CD4-positive, alpha-beta memory T cell (primary cell): ENCODE results near the gene ZBTB16. TPM values are rescaled to one million over a fixed set of nuclear protein-coding genes. Genes with fewer than 3 reads are reported as not detected.

Experiments
- CTCF ChIA-PET: fragments of 350-600 bp; sonication (Branson Sonifier 250); formaldehyde crosslinking; loops from one replicate; lab custom pipeline; 2021; ENCODE audit warnings: inconsistent platforms; ENCODE audit not compliant: partially characterized antibody; lab: Charles Lee
- POLR2A ChIA-PET: fragments of 350-600 bp; sonication (Branson Sonifier 250); formaldehyde crosslinking; loops from one replicate; lab custom pipeline; 2021; ENCODE audit not compliant: partially characterized antibody; lab: Charles Lee
- DNase-seq, 5 donors: peaks; one replicate each; pipeline versions ENCODE4 v3.0.0 to v3.0.0-alpha.2; 2020 to 2022; ENCODE audit warnings: mixed read lengths in 1 of 5
- H3K27ac ChIP-seq: one replicate; pipeline ENCODE4 v1.7.0; 2013; ENCODE audit warnings: low read depth, low read length
- H3K27me3 ChIP-seq: 2 replicates; pipeline ENCODE4 v1.7.0; 2013; ENCODE audit warnings: mild to moderate bottlenecking, low read length, moderate library complexity; ENCODE audit not compliant: insufficient read depth
- H3K36me3 ChIP-seq: 2 replicates; pipeline ENCODE4 v1.7.0; 2013; ENCODE audit warnings: mild to moderate bottlenecking, low read length, moderate library complexity; ENCODE audit not compliant: insufficient read depth
- H3K4me1 ChIP-seq: 2 replicates; pipeline ENCODE4 v1.7.0; 2013; ENCODE audit warnings: mild to moderate bottlenecking, low read length, moderate library complexity; ENCODE audit not compliant: insufficient read depth
- H3K4me3 ChIP-seq, 2 donors: one replicate each; pipeline ENCODE4 v1.7.0; 2013; ENCODE audit warnings: low read length in 2 of 2, mild to moderate bottlenecking in 1 of 2
- H3K9me3 ChIP-seq, 2 donors: one replicate each; pipeline ENCODE4 v1.7.0; 2013; ENCODE audit warnings: low read length in 2 of 2, control low read depth in 1 of 2; ENCODE audit not compliant: control insufficient read depth in 1 of 2
- H3K27ac Mint-ChIP-seq, 7 donors: one replicate each; pipeline ENCODE4 v1.8.0; 2020 to 2021; ENCODE audit warnings: mixed read lengths in 7 of 7, mild to moderate bottlenecking in 6 of 7, inconsistent platforms in 3 of 7, moderate library complexity in 3 of 7
- H3K27me3 Mint-ChIP-seq, 2 donors: one replicate each; pipeline ENCODE4 v1.8.0; 2020 to 2021; ENCODE audit warnings: mixed read lengths in 2 of 2
- H3K36me3 Mint-ChIP-seq, 2 donors: one replicate each; pipeline ENCODE4 v1.8.0; 2020 to 2021; ENCODE audit warnings: mixed read lengths in 2 of 2, inconsistent platforms in 1 of 2, mild to moderate bottlenecking in 1 of 2
- H3K4me1 Mint-ChIP-seq, 4 donors: one replicate each; pipeline ENCODE4 v1.8.0; 2020 to 2021; ENCODE audit warnings: mixed read lengths in 4 of 4, mild to moderate bottlenecking in 1 of 4
- H3K4me3 Mint-ChIP-seq, 8 donors: one replicate each; pipeline ENCODE4 v1.8.0; 2020 to 2021; ENCODE audit warnings: mixed read lengths in 8 of 8, mild to moderate bottlenecking in 7 of 8, moderate library complexity in 6 of 8, inconsistent platforms in 3 of 8
- H3K9me3 Mint-ChIP-seq, 8 donors: one replicate each; pipeline ENCODE4 v1.8.0; 2020 to 2021; ENCODE audit warnings: mixed read lengths in 8 of 8, mild to moderate bottlenecking in 5 of 8, inconsistent platforms in 3 of 8, moderate library complexity in 1 of 8
- intact Hi-C: fragments of 100-400 bp; cut with micrococcal nuclease; formaldehyde crosslinking; loops from one replicate; pipeline ENCODE4 v1.15.1; 2023
- polyA plus RNA-seq, 2 donors: library from polyadenylated mRNA; unstranded; fragments of 300-500 nt; fragmentation: Illumina TruSeq; gene quantifications; one replicate each; pipeline ENCODE4 v1.2.3, GENCODE V29; 2021
- total RNA-seq, 2 experiments: library from RNA; stranded (reverse); gene quantifications; one replicate each; pipeline ENCODE4 v1.2.3, GENCODE V29; 2021

ZBTB16 gene
- total and polyA plus RNA-seq, 4 experiments from 2014 or later = 5.6 to 28.4 (median 8.6) TPM

GRCh38 chr11:114159802-114160632 lies 100.5 kb downstream of the ZBTB16 start:
- H3K9me3 ChIP-seq = no peaks in the 10 kb centered on the region
- no peaks in the 10 kb centered on the region for H3K27me3 ChIP-seq
- H3K4me1 Mint-ChIP-seq = peaks cover 57 to 89% (median 76%) of the 10 kb centered on the region in 4 donors
- H3K4me1 ChIP-seq = peaks cover 59% of the 10 kb centered on the region
- H3K27me3 Mint-ChIP-seq = no peaks in the 10 kb centered on the region
- ChIA-PET CTCF (interaction anchor here (0.6 to 5.2 kb wide), 16 partner anchors 9 to 167 kb away, joined by 3 to 38 read pairs (median 5); partner anchors contain the start of gene ZBTB16), POLR2A (interaction anchor here (0.5 to 9.3 kb wide), 28 partner anchors 8 to 349 kb away, joined by 3 to 126 read pairs (median 4); partner anchors contain the start of gene ZBTB16)
- peak overlapping the region in 1 of 2 donors; percentile 26 for H3K4me3 ChIP-seq
- H3K9me3 Mint-ChIP-seq = no peaks in the 10 kb centered on the region
- H3K36me3 Mint-ChIP-seq = peaks cover 0 to 3% of the 10 kb centered on the region in 2 donors
- H3K36me3 ChIP-seq = no peaks in the 10 kb centered on the region
- H3K4me3 Mint-ChIP-seq = peak overlapping the region; percentile 53 to 86 (median 82)
- peak; percentile 97 to 98 (median 98) for DNase-seq
- intact Hi-C loops = loop anchor here (1.0 to 10.0 kb wide), 9 partner anchors 23 to 845 kb away; partner anchors contain the start of genes CLDN25, REXO2, TTC12 and ZBTB16
- peak overlapping the region; percentile 33 for H3K27ac ChIP-seq
- H3K27ac Mint-ChIP-seq = peak overlapping the region; percentile 90 to 96 (median 95)

- Histone ChIP-seq H3K4me1 (peaks cover 68% of the 10 kb centered on the region), H3K4me3 (no peak overlapping the region), H3K9me3 (no peaks in the 10 kb centered on the region), H3K36me3 (no peaks in the 10 kb centered on the region), H3K27ac (peak overlapping the region; percentile 33), H3K27me3 (no peaks in the 10 kb centered on the region)
- ChIA-PET CTCF (interaction anchor here (1.2 to 5.2 kb wide), 8 partner anchors 19 to 167 kb away, joined by 3 to 38 read pairs (median 11); no protein-coding TSS in a partner anchor), POLR2A (interaction anchor here (1.0 to 9.3 kb wide), 9 partner anchors 9 to 132 kb away, joined by 3 to 126 read pairs (median 9); no protein-coding TSS in a partner anchor)
- H3K4me3 Mint-ChIP-seq = peak overlapping the region in 6 of 8 donors; percentile 80 to 86 (median 84)
- H3K36me3 Mint-ChIP-seq = peaks cover 0 to 3% of the 10 kb centered on the region in 2 donors
- intact Hi-C loops = loop anchor here (1.0 to 10.0 kb wide), 9 partner anchors 22 to 846 kb away; partner anchors contain the start of genes CLDN25, REXO2, TTC12 and ZBTB16
- peak overlapping the region; percentile 90 to 96 (median 95) for H3K27ac Mint-ChIP-seq
- H3K27me3 Mint-ChIP-seq = no peaks in the 10 kb centered on the region
- H3K9me3 Mint-ChIP-seq = no peaks in the 10 kb centered on the region
- H3K4me1 Mint-ChIP-seq = peaks cover 62 to 95% (median 79%) of the 10 kb centered on the region in 4 donors
- DNase-seq = no peak
Measured at GRCh38 chr11:114160894-114161293, 101.4 kb downstream of the ZBTB16 start.

- Histone ChIP-seq H3K27ac (no peak overlapping the region), H3K9me3 (no peaks in the 10 kb centered on the region), H3K27me3 (no peaks in the 10 kb centered on the region), H3K36me3 (no peaks in the 10 kb centered on the region), H3K4me1 (peaks cover 75% of the 10 kb centered on the region), H3K4me3 (no peak overlapping the region)
- Mint-ChIP-seq H3K27ac (peak overlapping the region; percentile 43 to 96 (median 93)), H3K4me3 (peak overlapping the region in 3 of 8 donors; percentile 5 to 82 (median 22)), H3K9me3 (no peaks in the 10 kb centered on the region), H3K36me3 (peaks cover 0 to 3% of the 10 kb centered on the region in 2 donors), H3K4me1 (peaks cover 68 to 99% (median 85%) of the 10 kb centered on the region in 4 donors), H3K27me3 (no peaks in the 10 kb centered on the region)
- DNase-seq = no peak
- ChIA-PET CTCF (interaction anchor here (0.7 to 5.2 kb wide), 8 partner anchors 11 to 168 kb away, joined by 3 to 38 read pairs (median 11); no protein-coding TSS in a partner anchor), POLR2A (interaction anchor here (2.0 to 9.3 kb wide), 4 partner anchors 10 to 54 kb away, joined by 6 to 126 read pairs (median 25); no protein-coding TSS in a partner anchor)
- intact Hi-C loops = loop anchor here (5.0 to 10.0 kb wide), 3 partner anchors 276 to 847 kb away; partner anchors contain the start of genes CLDN25, REXO2, TTC12 and ZW10
Measured at GRCh38 chr11:114161486-114162250, 102.2 kb downstream of the ZBTB16 start.

GRCh38 chr11:114162719-114163123 lies 103.2 kb downstream of the ZBTB16 start:
- Mint-ChIP-seq H3K27me3 (no peaks in the 10 kb centered on the region), H3K4me3 (no peak overlapping the region), H3K27ac (peak overlapping the region in 6 of 7 donors; percentile 32 to 58 (median 38)), H3K4me1 (peaks cover 70 to 100% (median 88%) of the 10 kb centered on the region in 4 donors), H3K9me3 (no peaks in the 10 kb centered on the region), H3K36me3 (peaks cover 0 to 3% of the 10 kb centered on the region in 2 donors)
- Histone ChIP-seq H3K9me3 (no peaks in the 10 kb centered on the region), H3K27me3 (no peaks in the 10 kb centered on the region), H3K4me1 (peaks cover 85% of the 10 kb centered on the region), H3K36me3 (no peaks in the 10 kb centered on the region), H3K27ac (no peak overlapping the region), H3K4me3 (no peak overlapping the region)
- ChIA-PET CTCF (interaction anchor here (0.7 to 1.0 kb wide), 3 partner anchors 10 to 104 kb away, joined by 3 read pairs; no protein-coding TSS in a partner anchor), POLR2A (interaction anchor here (1.1 to 9.3 kb wide), 2 partner anchors 11 to 18 kb away, joined by 3 to 126 read pairs; no protein-coding TSS in a partner anchor)
- DNase-seq = no peak
- intact Hi-C loops = loop anchor here (5.0 to 10.0 kb wide), 3 partner anchors 275 to 848 kb away; partner anchors contain the start of genes CLDN25, REXO2, TTC12 and ZW10

DNA sequence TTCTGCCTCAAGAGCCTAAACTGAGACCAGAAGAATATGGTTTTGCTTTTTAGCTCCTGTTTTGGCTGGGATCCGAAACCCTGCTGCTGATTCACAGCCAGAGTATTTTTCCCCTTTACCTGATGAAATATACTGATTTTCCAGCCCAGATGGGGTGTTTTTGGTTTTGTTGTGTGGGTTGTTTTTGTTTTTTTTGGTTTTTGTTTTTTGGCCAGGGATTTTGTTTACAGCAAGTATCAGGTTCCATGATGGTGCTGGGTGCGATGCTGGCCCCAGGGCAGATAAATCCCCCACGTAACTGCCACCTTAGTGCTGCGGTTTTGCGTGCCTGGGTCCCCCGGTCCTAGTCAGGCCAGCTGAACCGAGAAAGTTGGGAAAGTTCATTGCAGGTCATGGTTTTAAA lies 103.7 kb downstream of the ZBTB16 start:
- peaks cover 85% of the 10 kb centered on the region for H3K4me1 ChIP-seq
- intact Hi-C loops = loop anchor here (5.0 to 10.0 kb wide), 3 partner anchors 274 to 848 kb away; partner anchors contain the start of genes CLDN25, REXO2, TTC12 and ZW10
- peak overlapping the region in 5 of 7 donors; percentile 24 to 81 (median 43) for H3K27ac Mint-ChIP-seq
- peaks cover 70 to 100% (median 88%) of the 10 kb centered on the region in 4 donors for H3K4me1 Mint-ChIP-seq
- H3K27me3 Mint-ChIP-seq = no peaks in the 10 kb centered on the region
- ChIA-PET CTCF (no interaction called here), POLR2A (interaction anchor here (1.1 to 9.3 kb wide), 2 partner anchors 11 to 17 kb away, joined by 3 to 126 read pairs; no protein-coding TSS in a partner anchor)
- no peaks in the 10 kb centered on the region for H3K36me3 ChIP-seq
- H3K9me3 Mint-ChIP-seq = no peaks in the 10 kb centered on the region
- peaks cover 0 to 3% of the 10 kb centered on the region in 2 donors for H3K36me3 Mint-ChIP-seq
- no peak for DNase-seq
- no peak overlapping the region for H3K4me3 ChIP-seq
- H3K9me3 ChIP-seq = no peaks in the 10 kb centered on the region
- peak overlapping the region in 3 of 8 donors; percentile 6 to 16 (median 11) for H3K4me3 Mint-ChIP-seq
- no peaks in the 10 kb centered on the region for H3K27me3 ChIP-seq
- no peak overlapping the region for H3K27ac ChIP-seq

DNA sequence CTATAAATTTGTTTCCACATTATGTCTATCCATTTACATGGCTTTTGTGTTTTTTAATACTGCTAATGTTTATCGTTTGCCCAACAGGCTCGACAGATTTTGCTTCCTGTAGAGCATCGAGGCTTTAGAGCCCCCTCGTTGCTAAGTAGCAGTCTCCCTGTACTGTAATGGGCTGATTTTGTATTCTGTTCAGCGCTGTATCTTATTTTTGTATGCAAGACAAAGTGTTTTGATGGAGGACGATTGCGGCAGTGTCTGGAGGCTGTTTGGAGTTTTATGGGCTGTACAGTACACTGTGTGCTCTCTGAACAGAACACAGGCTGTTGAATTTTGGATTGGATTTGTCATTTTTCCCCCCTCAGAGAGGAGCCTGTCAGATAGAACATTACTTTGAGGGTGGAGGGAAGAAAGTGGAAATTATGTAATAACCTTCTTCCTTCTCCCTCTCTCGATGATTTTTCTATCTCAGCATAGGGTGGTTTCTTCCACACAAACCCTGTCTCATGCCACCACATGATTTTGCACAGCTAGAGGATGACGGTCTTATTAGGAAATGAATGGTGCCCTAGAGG lies 104.4 kb downstream of the ZBTB16 start:
- Mint-ChIP-seq H3K27me3 (no peaks in the 10 kb centered on the region), H3K4me3 (no peak overlapping the region), H3K4me1 (peaks cover 72 to 100% (median 91%) of the 10 kb centered on the region in 4 donors), H3K27ac (peak overlapping the region; percentile 33 to 81 (median 62)), H3K9me3 (no peaks in the 10 kb centered on the region), H3K36me3 (peaks cover 0 to 3% of the 10 kb centered on the region in 2 donors)
- no peak for DNase-seq
- Histone ChIP-seq H3K27me3 (no peaks in the 10 kb centered on the region), H3K4me3 (no peak overlapping the region), H3K27ac (no peak overlapping the region), H3K4me1 (peaks cover 85% of the 10 kb centered on the region), H3K36me3 (no peaks in the 10 kb centered on the region), H3K9me3 (no peaks in the 10 kb centered on the region)
- intact Hi-C loops = loop anchor here (5.0 to 10.0 kb wide), 3 partner anchors 273 to 849 kb away; partner anchors contain the start of genes CLDN25, REXO2, TTC12 and ZW10
- ChIA-PET POLR2A (interaction anchor here (1.1 kb wide), 1 partner anchor 86 kb away, joined by 3 read pairs; no protein-coding TSS in a partner anchor), CTCF (no interaction called here)
